Hepatocyte (in vitro differentiated cells): Measurements from ENCODE around the gene STAT4. TPM values are rescaled to one million over a fixed set of nuclear protein-coding genes. Genes with fewer than 3 reads are reported as not detected.

Experiments
- DNase-seq: peaks from one replicate; pipeline ENCODE4 v3.0.0-alpha.2; 2016; ENCODE audit warnings: low spot score
- H2AFZ ChIP-seq: fragments of 200-600 bp; sonication (generic); 2 replicates; pipeline ENCODE4 v1.6.0; 2016; ENCODE audit warnings: antibody characterized with exemption, mild to moderate bottlenecking
- H3K27ac ChIP-seq: fragments of 200-600 bp; sonication (generic); 2 replicates; pipeline ENCODE4 v1.5.1; 2016; ENCODE audit warnings: mild to moderate bottlenecking
- H3K27me3 ChIP-seq: fragments of 200-600 bp; sonication (generic); 2 replicates; pipeline ENCODE4 v1.6.1; 2016
- H3K36me3 ChIP-seq: fragments of 200-600 bp; sonication (generic); replicated peaks from 2 replicates; pipeline ENCODE4 v1.5.1; 2016; ENCODE audit warnings: low read depth; ENCODE audit not compliant: insufficient read depth
- H3K4me1 ChIP-seq: fragments of 200-600 bp; sonication (generic); 2 replicates; pipeline ENCODE4 v1.5.1; 2016; ENCODE audit warnings: mild to moderate bottlenecking, moderate library complexity; ENCODE audit not compliant: insufficient read depth
- H3K4me2 ChIP-seq: fragments of 200-600 bp; sonication (generic); 2 replicates; pipeline ENCODE4 v1.6.0; 2016
- H3K4me3 ChIP-seq: fragments of 200-600 bp; sonication (generic); 2 replicates; pipeline ENCODE4 v1.5.1; 2016; ENCODE audit warnings: mild to moderate bottlenecking
- H3K79me2 ChIP-seq: fragments of 200-600 bp; sonication (generic); 2 replicates; pipeline ENCODE4 v1.6.0; 2017; ENCODE audit warnings: mild to moderate bottlenecking
- H3K9me2 ChIP-seq: fragments of 200-600 bp; sonication (generic); replicated peaks from 2 replicates; pipeline ENCODE4 v1.6.0; 2017; ENCODE audit warnings: mild to moderate bottlenecking; ENCODE audit not compliant: insufficient read depth
- H3K9me3 ChIP-seq: fragments of 200-600 bp; sonication (generic); 2 replicates; pipeline ENCODE4 v1.5.1; 2016; ENCODE audit warnings: low read depth, mild to moderate bottlenecking
- H4K20me1 ChIP-seq: fragments of 200-600 bp; sonication (generic); 2 replicates; pipeline ENCODE4 v1.6.0; 2016; ENCODE audit warnings: mild to moderate bottlenecking; ENCODE audit not compliant: insufficient read depth, poor library complexity, severe bottlenecking
- CTCF ChIP-seq: fragments of 200-600 bp; sonication (generic); IDR thresholded peaks from 2 replicates; pipeline ENCODE4 v1.5.1; 2016; ENCODE audit warnings: antibody characterized with exemption, mild to moderate bottlenecking; ENCODE audit not compliant: poor library complexity
- EZH2 ChIP-seq: fragments of 200-600 bp; sonication (generic); IDR thresholded peaks from 2 replicates; pipeline ENCODE4 v1.6.1; 2016; ENCODE audit warnings: antibody characterized with exemption, mild to moderate bottlenecking, borderline replicate concordance
- EZH2phosphoT487 ChIP-seq: fragments of 200-600 bp; sonication (generic); IDR thresholded peaks from one replicate; pipeline ENCODE4 v1.6.1; 2018; ENCODE audit warnings: antibody characterized with exemption, mild to moderate bottlenecking, low read depth, moderate library complexity; ENCODE audit not compliant: unreplicated experiment, severe bottlenecking
- WGBS: methylation state at CpG from one replicate; pipeline ENCODE4 v1.1.6; 2016; ENCODE audit warnings: low lambda C conversion rate; ENCODE audit errors: missing lambda C conversion rate; 5-methylcytosine and 5-hydroxymethylcytosine counted together
- polyA plus RNA-seq: library from polyadenylated mRNA; unstranded; fragments of >200 nt; fragmentation: Nextera tagmentation; extraction: Ambion mirVana; gene quantifications from 2 replicates; pipeline ENCODE4 v1.2.1, GENCODE V29; 2016
- total RNA-seq: library from RNA; depleted of rRNA; stranded (reverse); fragments of >200 nt; gene quantifications from 2 replicates; pipeline ENCODE4 v1.2.3, GENCODE V29; 2014

STAT4 gene
- total and polyA plus RNA-seq, 2 experiments from 2014 or later: 1.6 to 6.6 TPM

GRCh38 chr2:191048073-191048472, 102.7 kb downstream of the STAT4 start:
- Histone ChIP-seq H3K4me2 (no peak overlapping the region), H3K4me1 (peaks cover 17% of the 10 kb centered on the region), H3K4me3 (no peak overlapping the region), H3K9me3 (no peaks in the 10 kb centered on the region), H4K20me1 (no peaks in the 10 kb centered on the region), H3K36me3 (no peaks in the 10 kb centered on the region), H3K27me3 (no peaks in the 10 kb centered on the region), H2AFZ (no peak overlapping the region), H3K9me2 (no peaks in the 10 kb centered on the region), H3K27ac (no peak overlapping the region), H3K79me2 (no peaks in the 10 kb centered on the region)
- TF ChIP-seq EZH2phosphoT487: no peak
- TF ChIP-seq EZH2: no peak
- TF ChIP-seq CTCF: no peak
- 96% methylated on average over 3 of the region's 3 CpGs for WGBS
- DNase-seq: no peak

DNA sequence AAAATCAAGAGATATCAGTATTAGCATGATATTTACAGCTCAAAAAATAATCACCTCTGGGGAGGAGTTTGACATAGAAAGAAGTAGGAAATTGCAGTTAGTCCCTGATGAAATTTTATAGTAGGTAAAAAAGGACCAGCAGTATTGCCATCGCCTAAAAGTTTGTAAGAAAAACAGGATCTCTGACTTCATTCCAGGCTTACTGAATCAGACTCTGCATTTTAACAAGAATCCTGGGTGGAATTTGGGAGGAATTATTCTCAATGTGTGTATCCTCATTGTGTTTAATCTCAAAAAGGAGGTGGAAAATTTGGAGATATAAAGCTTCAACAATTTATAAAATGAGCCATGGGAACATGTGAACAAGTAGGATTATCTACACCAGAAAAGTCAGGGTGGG, 105.7 kb downstream of the STAT4 start:
- TF ChIP-seq EZH2phosphoT487 (no peak), EZH2 (no peak), CTCF (no peak)
- Histone ChIP-seq H3K4me3 (no peak overlapping the region), H3K9me2 (no peaks in the 10 kb centered on the region), H3K4me2 (no peak overlapping the region), H3K79me2 (no peaks in the 10 kb centered on the region), H4K20me1 (no peaks in the 10 kb centered on the region), H3K4me1 (peaks cover 14% of the 10 kb centered on the region), H3K9me3 (no peaks in the 10 kb centered on the region), H3K36me3 (no peaks in the 10 kb centered on the region), H3K27ac (no peak overlapping the region), H2AFZ (no peak overlapping the region), H3K27me3 (no peaks in the 10 kb centered on the region)
- DNase-seq: no peak
- 85% methylated on average over 1 of the region's 1 CpG for WGBS

GRCh38 chr2:191043438-191043837, 107.4 kb downstream of the STAT4 start:
- no peak overlapping the region for H3K4me2 ChIP-seq

More at GRCh38 chr2:191043438-191043837, 107.4 kb downstream of the STAT4 start:
- peaks cover 4% of the 10 kb centered on the region for H3K4me1 ChIP-seq
- 91% methylated on average over 3 of the region's 3 CpGs for WGBS
- TF ChIP-seq EZH2phosphoT487 (no peak), CTCF (no peak), EZH2 (no peak)
- no peaks in the 10 kb centered on the region for H3K36me3 ChIP-seq
- no peaks in the 10 kb centered on the region for H3K27me3 ChIP-seq
- no peaks in the 10 kb centered on the region for H4K20me1 ChIP-seq
- no peak overlapping the region for H3K27ac ChIP-seq
- no peaks in the 10 kb centered on the region for H3K9me3 ChIP-seq
- no peak overlapping the region for H2AFZ ChIP-seq
- no peaks in the 10 kb centered on the region for H3K79me2 ChIP-seq
- no peak overlapping the region for H3K4me3 ChIP-seq
- DNase-seq: no peak
- H3K9me2 ChIP-seq: no peaks in the 10 kb centered on the region
